ENCODE measurements around the gene HIF1AN.

DNA sequence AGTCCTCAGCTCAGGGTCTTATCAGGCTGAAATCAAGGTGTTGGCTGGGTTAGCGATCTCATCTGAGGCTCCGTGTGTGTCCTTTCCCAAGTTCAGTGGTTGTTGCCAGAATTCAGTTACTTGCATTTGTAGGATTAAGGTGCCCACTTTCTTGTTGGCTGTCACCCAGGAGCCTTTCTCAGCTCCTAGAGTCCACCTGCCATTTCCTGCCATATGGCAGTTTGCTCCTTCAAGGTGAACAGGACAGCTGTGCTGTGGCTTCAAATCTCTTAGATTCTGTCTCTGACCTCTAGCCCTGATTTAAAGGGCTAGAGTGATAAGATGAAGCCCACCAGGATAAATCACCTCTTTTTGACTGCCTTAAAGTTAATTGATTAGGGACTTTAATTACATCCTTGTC is 1.0 kb upstream of the HIF1AN start:
- TF ChIP-seq, protein P1, sequence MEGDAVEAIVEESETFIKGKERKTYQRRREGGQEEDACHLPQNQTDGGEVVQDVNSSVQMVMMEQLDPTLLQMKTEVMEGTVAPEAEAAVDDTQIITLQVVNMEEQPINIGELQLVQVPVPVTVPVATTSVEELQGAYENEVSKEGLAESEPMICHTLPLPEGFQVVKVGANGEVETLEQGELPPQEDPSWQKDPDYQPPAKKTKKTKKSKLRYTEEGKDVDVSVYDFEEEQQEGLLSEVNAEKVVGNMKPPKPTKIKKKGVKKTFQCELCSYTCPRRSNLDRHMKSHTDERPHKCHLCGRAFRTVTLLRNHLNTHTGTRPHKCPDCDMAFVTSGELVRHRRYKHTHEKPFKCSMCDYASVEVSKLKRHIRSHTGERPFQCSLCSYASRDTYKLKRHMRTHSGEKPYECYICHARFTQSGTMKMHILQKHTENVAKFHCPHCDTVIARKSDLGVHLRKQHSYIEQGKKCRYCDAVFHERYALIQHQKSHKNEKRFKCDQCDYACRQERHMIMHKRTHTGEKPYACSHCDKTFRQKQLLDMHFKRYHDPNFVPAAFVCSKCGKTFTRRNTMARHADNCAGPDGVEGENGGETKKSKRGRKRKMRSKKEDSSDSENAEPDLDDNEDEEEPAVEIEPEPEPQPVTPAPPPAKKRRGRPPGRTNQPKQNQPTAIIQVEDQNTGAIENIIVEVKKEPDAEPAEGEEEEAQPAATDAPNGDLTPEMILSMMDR (IDR thresholded peaks at IDR 0.05), result no peak
- TF ChIP-seq POLR2AphosphoS5 (IDR thresholded peaks at IDR 0.05), result no peak

All from breast epithelium (tissue), 3 donors.